Measurements from ENCODE around the gene NPC1. TPM values are rescaled to one million over a fixed set of nuclear protein-coding genes. Genes with fewer than 3 reads are reported as not detected.

Gene NPC1
- total RNA-seq, 1 donor from 2014 or later: 43.3 TPM

GRCh38 chr18:23573626-23574431 lies 12.5 kb downstream of the NPC1 start:
- no peak overlapping the region for H3K4me3 Mint-ChIP-seq
- no peaks in the 10 kb centered on the region for H3K9me3 Mint-ChIP-seq
- H3K4me1 Mint-ChIP-seq (ENCODE audit: unreplicated experiment): peaks cover 21% of the 10 kb centered on the region
- peaks cover 23% of the 10 kb centered on the region for H3K36me3 Mint-ChIP-seq
- H3K27ac Mint-ChIP-seq: peak overlapping the region; percentile 57
- H3K27me3 Mint-ChIP-seq: no peaks in the 10 kb centered on the region
- TF ChIP-seq CTCF (conservative IDR thresholded peaks at IDR 0.05): no peak
- no peak for DNase-seq (ENCODE audit: extremely low spot score, unreplicated experiment)

DNA sequence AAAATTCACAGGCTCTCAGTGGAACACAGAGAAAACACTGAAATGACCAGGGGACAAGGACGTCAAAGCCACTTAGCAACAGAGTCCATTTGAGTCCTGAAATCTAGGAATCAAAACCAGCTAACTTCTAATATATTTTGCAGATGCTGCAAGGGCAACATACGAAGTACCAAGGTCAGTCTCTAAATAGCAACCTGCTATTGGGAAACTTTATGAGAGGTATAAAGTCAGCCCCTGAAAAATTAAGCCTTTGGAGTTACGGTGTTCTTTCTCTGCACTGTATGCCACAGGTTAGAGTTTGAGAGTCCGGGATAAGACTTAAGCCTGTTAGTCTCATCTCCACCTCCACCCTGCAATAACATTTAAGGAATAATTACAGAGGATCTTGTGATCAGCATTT lies 13.3 kb downstream of the NPC1 start:
- peaks cover 18% of the 10 kb centered on the region for H3K4me1 Mint-ChIP-seq (ENCODE audit: unreplicated experiment)
- DNase-seq (ENCODE audit: extremely low spot score, unreplicated experiment): no peak
- no peaks in the 10 kb centered on the region for H3K9me3 Mint-ChIP-seq
- no peaks in the 10 kb centered on the region for H3K27me3 Mint-ChIP-seq
- H3K27ac Mint-ChIP-seq: no peak overlapping the region
- no peak overlapping the region for H3K4me3 Mint-ChIP-seq
- no peak for TF ChIP-seq CTCF (conservative IDR thresholded peaks at IDR 0.05)
- H3K36me3 Mint-ChIP-seq: peaks cover 23% of the 10 kb centered on the region

DNA sequence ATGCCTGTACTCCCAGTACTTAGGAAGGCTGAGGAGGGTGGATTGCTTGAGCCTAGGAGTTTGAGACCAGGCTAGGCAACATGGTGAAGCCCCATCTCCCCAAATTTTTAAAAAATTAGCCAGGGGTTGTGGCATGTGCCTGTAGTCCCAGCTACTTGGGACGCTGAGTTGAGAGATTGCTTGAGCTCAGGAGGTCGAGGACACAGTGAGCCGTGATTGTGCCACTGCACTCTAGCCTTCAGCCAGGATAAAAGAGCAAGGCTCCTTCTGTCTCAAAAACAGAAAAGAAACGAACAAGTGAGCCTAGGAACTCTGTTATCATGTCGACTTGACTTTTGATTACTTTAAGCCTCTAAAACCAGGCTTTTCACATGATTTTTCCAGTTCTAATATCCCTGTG lies 13.7 kb downstream of the NPC1 start:
- peaks cover 25% of the 10 kb centered on the region for H3K36me3 Mint-ChIP-seq
- no peak for TF ChIP-seq CTCF (conservative IDR thresholded peaks at IDR 0.05)
- no peaks in the 10 kb centered on the region for H3K27me3 Mint-ChIP-seq
- H3K4me3 Mint-ChIP-seq: no peak overlapping the region
- peaks cover 18% of the 10 kb centered on the region for H3K4me1 Mint-ChIP-seq (ENCODE audit: unreplicated experiment)
- no peak for DNase-seq (ENCODE audit: extremely low spot score, unreplicated experiment)
- no peak overlapping the region for H3K27ac Mint-ChIP-seq
- no peaks in the 10 kb centered on the region for H3K9me3 Mint-ChIP-seq

DNA sequence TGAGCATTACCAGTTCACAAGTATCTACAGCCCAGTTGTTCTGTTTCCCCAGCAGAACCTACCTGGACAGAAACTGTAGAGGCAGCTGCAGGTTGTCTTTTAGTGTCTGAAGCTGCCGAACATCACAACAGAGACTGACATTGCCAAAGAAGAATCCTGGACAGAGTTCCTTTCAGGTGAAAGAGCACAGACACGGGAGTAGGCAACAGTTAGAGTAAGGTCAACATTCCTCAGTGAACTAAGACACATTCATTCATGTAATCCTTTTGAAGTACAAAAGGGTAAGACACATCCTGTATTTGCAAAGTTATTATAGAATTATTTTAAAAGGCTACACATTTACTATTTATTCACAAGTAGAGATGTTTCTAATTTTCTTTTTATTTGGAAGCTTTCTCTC lies 14.3 kb downstream of the NPC1 start:
- no peak for TF ChIP-seq CTCF (conservative IDR thresholded peaks at IDR 0.05)
- DNase-seq (ENCODE audit: extremely low spot score, unreplicated experiment): no peak
- H3K4me1 Mint-ChIP-seq (ENCODE audit: unreplicated experiment): peaks cover 18% of the 10 kb centered on the region
- no peaks in the 10 kb centered on the region for H3K9me3 Mint-ChIP-seq
- H3K27me3 Mint-ChIP-seq: no peaks in the 10 kb centered on the region
- no peak overlapping the region for H3K4me3 Mint-ChIP-seq
- peaks cover 29% of the 10 kb centered on the region for H3K36me3 Mint-ChIP-seq
- no peak overlapping the region for H3K27ac Mint-ChIP-seq

DNA sequence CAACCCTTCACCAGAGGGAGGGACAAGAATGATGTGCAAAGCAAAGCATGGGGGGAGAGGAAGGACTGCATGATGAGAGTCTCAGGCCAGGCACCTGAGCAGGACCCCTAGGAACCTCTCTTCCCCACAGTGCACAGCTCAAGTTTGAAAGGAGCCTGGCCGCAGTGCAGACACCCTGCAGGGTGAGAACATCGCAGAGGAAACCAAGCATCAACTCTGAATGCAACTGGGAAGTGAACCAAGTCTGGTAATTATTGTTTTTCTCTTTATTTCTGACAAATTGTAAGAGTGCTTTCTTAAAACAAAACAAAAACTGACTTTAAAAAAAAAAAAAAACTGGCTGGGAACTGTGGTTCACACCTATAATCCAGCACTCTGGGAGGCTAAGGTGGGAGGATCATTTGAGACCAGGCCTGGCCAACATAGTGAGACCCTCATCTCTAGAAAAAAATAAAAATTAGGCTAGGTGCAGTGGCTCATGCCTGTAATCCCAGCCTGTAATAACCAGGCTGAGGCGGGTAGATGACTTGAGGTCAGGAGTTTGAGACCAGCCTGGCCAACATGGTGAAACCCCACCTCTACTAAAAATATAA lies 15.3 kb downstream of the NPC1 start:
- no peak overlapping the region for H3K4me3 Mint-ChIP-seq

More for the DNA sequence above, 15.3 kb downstream of the NPC1 start:
- DNase-seq (ENCODE audit: extremely low spot score, unreplicated experiment): no peak
- Mint-ChIP-seq H3K9me3 (no peaks in the 10 kb centered on the region), H3K27ac (no peak overlapping the region), H3K36me3 (peaks cover 30% of the 10 kb centered on the region), H3K27me3 (no peaks in the 10 kb centered on the region), H3K4me1 (ENCODE audit: unreplicated experiment) (peaks cover 18% of the 10 kb centered on the region)
- no peak for TF ChIP-seq CTCF (conservative IDR thresholded peaks at IDR 0.05)
